Spinal cord (tissue), 10 donors: ENCODE measurements around the gene FAM110D. TPM values are rescaled to one million over a fixed set of nuclear protein-coding genes. Genes with fewer than 3 reads are reported as not detected.

Experiments used
- DNase-seq, 6 donors: peaks; one replicate each; pipeline versions ENCODE4 v3.0.0 to v3.0.0-alpha.2; 2013 to 2015; ENCODE audit warnings: low spot score in 6 of 6, low read depth in 4 of 6
- H3K27ac ChIP-seq: one replicate; pipeline ENCODE4 v1.5.1; 2013; ENCODE audit warnings: low read depth, low read length, control low read depth
- H3K27me3 ChIP-seq: one replicate; pipeline ENCODE4 v1.6.1; 2013; ENCODE audit warnings: low read length; ENCODE audit not compliant: control insufficient read depth, insufficient read depth
- H3K36me3 ChIP-seq: one replicate; pipeline ENCODE4 v1.6.1; 2013; ENCODE audit warnings: low read length; ENCODE audit not compliant: control insufficient read depth, insufficient read depth
- H3K4me1 ChIP-seq: one replicate; pipeline ENCODE4 v1.6.1; 2013; ENCODE audit warnings: low read length; ENCODE audit not compliant: control insufficient read depth, insufficient read depth
- H3K4me3 ChIP-seq: one replicate; pipeline ENCODE4 v1.5.1; 2013; ENCODE audit warnings: low read depth, low read length, control low read depth
- H3K9me3 ChIP-seq: one replicate; pipeline ENCODE4 v1.6.1; 2013; ENCODE audit warnings: low read length; ENCODE audit not compliant: control insufficient read depth, insufficient read depth
- WGBS: methylation state at CpG from one replicate; pipeline ENCODE4 v1.1.5; 2013; ENCODE audit warnings: missing lambda C conversion rate; ENCODE audit not compliant: insufficient coverage; 5-methylcytosine and 5-hydroxymethylcytosine counted together
- polyA plus RNA-seq, 2 donors: library from polyadenylated mRNA; unstranded; fragments of 120-200 nt; gene quantifications; one replicate each; pipeline ENCODE4 v1.2.1, GENCODE V29; 2013; ENCODE audit not compliant: insufficient read length in 2 of 2
- total RNA-seq, 2 donors: library from RNA; depleted of rRNA in 1 of 2; stranded (reverse); fragments of 120-200 nt in 1 of 2; fragments of >200 nt in 1 of 2; gene quantifications; one replicate each; pipeline versions ENCODE4 v1.2.3 to v1.2.4, GENCODE V29; 2013 to 2014
- donor health status: healthy.

FAM110D gene
- total and polyA plus RNA-seq, 4 donors: 0.10 to 1.8 (median 1.5) TPM

DNA sequence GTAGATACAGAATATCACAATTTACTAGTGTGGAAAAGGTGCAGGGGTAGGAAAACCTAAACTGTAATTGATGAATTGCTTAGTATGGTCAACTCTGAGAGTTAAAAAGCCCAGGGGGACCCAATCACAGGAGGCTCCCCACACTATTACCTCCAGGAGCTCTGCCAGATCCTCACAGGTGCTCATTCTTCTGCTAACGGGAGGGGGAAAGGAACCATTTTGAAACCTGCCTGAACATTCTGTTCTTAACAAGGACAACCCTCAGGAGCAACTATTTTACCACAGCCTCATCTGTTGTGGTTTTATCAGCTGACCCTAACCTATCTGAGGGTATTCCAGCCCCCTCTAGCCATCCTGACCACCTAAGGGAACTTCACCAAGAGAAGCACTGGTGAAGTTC lies 28.2 kb upstream of the FAM110D start:
- 60% methylated on average over 1 of the region's 1 CpG for WGBS
- Histone ChIP-seq H3K4me3 (no peak overlapping the region), H3K9me3 (no peaks in the 10 kb centered on the region), H3K27me3 (no peaks in the 10 kb centered on the region), H3K27ac (no peak overlapping the region), H3K4me1 (no peaks in the 10 kb centered on the region), H3K36me3 (no peaks in the 10 kb centered on the region)
- DNase-seq: no peak

DNA sequence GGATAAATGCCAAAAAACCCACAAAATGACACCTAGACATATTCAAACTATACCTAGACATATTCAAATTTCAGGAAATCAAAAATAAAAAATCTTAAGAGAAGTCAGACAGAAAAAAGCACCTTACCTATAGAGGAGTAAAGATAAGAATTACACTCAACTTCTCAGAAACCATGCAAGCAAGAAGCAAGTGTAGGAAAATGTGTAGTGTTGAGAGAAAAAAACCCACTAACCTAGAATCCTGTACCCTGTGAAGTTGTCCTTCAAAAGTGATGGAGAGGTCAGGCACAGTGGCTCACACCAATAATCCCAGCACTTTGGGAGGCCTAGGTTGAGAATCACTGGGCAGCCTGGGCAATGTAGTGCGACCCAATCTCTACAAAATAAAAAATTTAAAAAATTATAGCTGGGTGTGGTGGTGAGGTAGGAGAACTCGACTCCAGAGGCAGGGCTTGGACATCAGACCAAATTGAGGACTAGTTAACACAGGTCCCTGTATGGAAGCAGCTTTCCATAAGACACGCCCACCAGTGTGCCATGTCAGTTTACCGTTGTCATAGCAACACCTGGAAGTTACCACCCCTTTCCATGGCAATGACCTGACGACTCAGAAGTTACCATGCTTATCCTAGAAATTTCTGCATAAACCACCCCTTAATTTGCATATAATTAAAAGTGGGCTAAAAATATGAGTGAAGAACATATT lies 26.6 kb upstream of the FAM110D start:
- Histone ChIP-seq H3K9me3 (no peaks in the 10 kb centered on the region), H3K4me1 (no peaks in the 10 kb centered on the region), H3K27me3 (no peaks in the 10 kb centered on the region), H3K27ac (no peak overlapping the region), H3K36me3 (no peaks in the 10 kb centered on the region), H3K4me3 (no peak overlapping the region)
- 83% methylated on average over 2 of the region's 5 CpGs for WGBS
- no peak for DNase-seq

DNA sequence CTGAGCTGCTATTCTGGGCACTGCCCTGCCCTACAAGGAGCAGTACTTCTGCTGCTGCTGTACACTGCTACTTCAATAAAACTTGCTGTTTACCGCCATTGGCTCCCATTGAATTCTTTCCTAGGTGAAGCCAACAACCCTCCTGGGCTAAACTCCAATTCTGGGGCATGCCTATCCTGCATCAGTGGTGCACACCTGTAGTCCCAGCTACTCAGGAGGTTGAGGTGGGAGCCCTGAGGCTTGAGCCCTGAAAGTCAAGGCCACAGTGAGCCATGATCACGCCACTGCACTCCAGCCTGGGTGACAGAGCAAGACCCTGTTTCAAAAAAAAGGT lies 26.1 kb upstream of the FAM110D start:
- Histone ChIP-seq H3K9me3 (no peaks in the 10 kb centered on the region), H3K27me3 (no peaks in the 10 kb centered on the region)
- WGBS: 96% methylated on average over 2 of the region's 2 CpGs

DNA sequence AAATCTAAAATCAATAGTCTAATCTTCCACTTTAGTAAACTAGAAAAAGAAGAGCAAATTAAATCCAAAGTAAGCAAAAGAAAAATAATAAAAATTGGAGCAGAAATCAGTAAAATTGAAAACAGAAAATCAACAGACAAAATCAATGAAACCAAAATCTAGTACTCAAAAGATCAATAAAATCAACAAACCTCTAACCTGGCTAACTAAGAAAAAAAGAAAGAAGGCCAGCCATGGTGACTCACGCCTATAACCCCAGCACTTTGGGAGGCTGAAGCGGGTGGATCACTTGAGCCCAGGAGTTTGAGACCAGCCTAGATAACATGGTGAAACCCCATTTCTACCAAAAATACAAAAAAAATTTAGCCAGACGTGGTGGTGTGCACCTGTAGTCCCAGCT lies 24.4 kb upstream of the FAM110D start:
- DNase-seq: no peak
- no peaks in the 10 kb centered on the region for H3K9me3 ChIP-seq
- H3K36me3 ChIP-seq: no peaks in the 10 kb centered on the region
- no peak overlapping the region for H3K4me3 ChIP-seq
- H3K4me1 ChIP-seq: no peaks in the 10 kb centered on the region
- WGBS: 100% methylated on average over 1 of the region's 3 CpGs
- H3K27ac ChIP-seq: no peak overlapping the region
- H3K27me3 ChIP-seq: no peaks in the 10 kb centered on the region

More for the DNA sequence above, 26.1 kb upstream of the FAM110D start:
- DNase-seq: no peak
- Histone ChIP-seq H3K4me3 (no peak overlapping the region), H3K4me1 (no peaks in the 10 kb centered on the region), H3K27ac (no peak overlapping the region), H3K36me3 (no peaks in the 10 kb centered on the region)

DNA sequence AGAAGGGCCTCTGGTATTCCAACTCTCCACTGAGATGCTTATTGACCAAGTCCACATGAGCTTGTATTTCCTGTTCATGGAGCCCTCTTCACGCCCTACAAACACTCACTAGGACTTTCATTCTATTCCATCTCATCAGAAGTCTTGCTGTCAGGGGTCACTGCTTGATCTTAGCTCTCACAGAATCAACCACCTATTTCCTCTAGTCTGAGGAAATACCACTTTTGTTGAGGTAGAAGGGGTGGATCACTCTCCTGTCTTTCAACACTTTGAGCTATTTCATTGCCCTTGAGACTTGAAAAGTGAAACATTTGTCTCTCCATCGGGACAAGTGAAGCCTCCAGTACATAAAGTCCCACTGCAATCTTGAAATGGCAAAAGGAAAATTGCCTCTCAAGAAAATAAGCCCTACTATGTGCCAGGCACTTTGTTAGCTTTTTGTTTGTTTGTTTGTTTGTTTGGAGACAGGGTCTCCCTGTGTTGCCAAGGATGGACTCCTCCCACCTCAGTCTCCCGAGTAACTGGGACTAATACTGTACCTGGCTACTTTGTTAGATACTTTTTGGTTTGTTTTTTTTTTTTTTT lies 19.8 kb upstream of the FAM110D start:
- no peaks in the 10 kb centered on the region for H3K9me3 ChIP-seq
- H3K4me1 ChIP-seq: no peaks in the 10 kb centered on the region
- no peaks in the 10 kb centered on the region for H3K36me3 ChIP-seq
- H3K27me3 ChIP-seq: no peaks in the 10 kb centered on the region
- H3K4me3 ChIP-seq: no peak overlapping the region
- no peak overlapping the region for H3K27ac ChIP-seq
- DNase-seq: no peak
- WGBS: 83% methylated on average over 1 of the region's 3 CpGs

DNA sequence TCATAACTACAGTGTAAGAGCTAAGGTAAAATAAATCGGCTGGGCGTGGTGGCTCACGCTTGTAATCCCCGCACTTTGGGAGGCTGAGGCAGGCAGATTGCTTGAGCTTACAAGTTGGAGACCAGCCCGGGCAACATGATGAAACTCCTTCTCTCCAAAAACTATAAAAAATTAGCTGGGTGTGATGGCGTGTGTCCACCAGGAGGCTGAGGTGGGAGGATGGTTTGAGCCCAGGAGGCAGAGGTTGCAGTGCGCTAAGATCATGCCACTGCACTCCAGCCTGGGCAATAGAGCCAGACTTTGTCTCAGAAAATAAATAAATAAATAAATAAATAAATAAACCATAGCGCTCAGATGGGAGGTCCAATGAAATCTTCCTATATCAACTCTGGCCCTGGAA lies 16.7 kb upstream of the FAM110D start:
- H3K9me3 ChIP-seq: no peaks in the 10 kb centered on the region
- H3K27me3 ChIP-seq: no peaks in the 10 kb centered on the region
- H3K4me3 ChIP-seq: no peak overlapping the region
- H3K36me3 ChIP-seq: no peaks in the 10 kb centered on the region
- peaks cover 3% of the 10 kb centered on the region for H3K4me1 ChIP-seq
- 100% methylated on average over 4 of the region's 8 CpGs for WGBS
- H3K27ac ChIP-seq: no peak overlapping the region
- DNase-seq: no peak

DNA sequence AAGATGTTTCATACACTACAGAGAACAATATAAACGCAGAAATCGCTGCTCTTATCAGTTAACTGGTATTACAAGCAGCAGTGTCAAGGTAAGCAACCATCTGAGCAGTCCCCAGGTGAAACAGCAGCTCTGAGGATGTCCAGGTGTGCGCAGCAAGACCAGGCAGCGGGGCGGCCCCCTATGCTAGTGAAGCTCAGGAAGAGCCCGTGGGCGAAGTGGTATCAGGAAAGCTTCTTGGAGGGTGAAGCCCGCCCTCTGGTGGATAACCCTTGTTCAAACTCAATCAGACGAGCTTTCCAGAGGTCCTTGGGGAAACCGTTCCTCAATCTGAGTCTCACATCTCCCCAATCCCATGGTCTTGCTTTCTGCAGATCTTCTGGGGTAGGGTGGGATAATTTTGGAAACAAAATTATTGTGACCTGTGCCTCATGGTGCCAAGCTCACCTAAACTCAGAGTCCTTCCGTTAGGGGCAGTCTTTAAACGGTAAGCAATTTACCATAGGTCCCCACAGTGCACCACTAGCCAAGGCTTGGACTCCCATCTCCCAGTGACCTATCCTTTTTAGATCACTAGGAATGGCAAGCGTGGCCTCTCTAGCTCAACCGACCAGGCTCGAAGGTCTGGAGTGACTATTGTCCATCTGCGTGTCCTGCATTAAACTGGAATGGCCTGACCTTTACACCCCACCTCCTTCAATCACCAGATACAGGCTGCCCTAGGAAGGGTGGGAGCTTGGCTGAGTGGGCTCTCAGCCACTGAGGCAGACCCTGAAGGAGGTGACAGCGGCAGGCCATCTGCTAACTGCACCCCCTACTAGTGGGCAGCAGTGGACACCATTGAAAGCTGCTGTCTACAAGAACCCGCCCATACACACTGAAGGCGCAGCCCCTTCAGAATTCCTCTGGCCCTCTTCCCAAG lies 13.6 kb upstream of the FAM110D start:
- no peaks in the 10 kb centered on the region for H3K9me3 ChIP-seq
- 38% methylated on average over 14 of the region's 19 CpGs for WGBS
- no peaks in the 10 kb centered on the region for H3K27me3 ChIP-seq
- no peak overlapping the region for H3K4me3 ChIP-seq
- peaks cover 3% of the 10 kb centered on the region for H3K4me1 ChIP-seq
- peak in 3 of 6 donors; percentile 68 to 94 (median 91) for DNase-seq
- no peak overlapping the region for H3K27ac ChIP-seq
- no peaks in the 10 kb centered on the region for H3K36me3 ChIP-seq

DNA sequence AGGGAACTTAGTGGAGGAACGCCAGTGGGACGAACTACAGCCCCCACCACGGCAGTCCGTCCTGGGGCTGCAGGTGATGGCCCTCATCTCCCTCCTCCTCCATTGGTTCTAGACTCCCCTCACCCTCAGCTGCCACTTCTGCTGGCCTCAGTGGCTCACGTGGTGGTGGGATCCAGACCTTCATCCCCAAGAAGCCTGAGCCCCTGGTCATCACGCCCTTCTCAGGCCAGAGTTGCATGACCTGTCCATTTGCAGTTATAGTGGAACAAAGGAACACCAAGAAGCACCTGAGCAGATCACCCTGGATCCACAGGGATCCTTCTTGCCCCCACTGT lies 13.0 kb upstream of the FAM110D start:
- H3K4me1 ChIP-seq: peaks cover 3% of the 10 kb centered on the region
- H3K27ac ChIP-seq: no peak overlapping the region
- H3K36me3 ChIP-seq: no peaks in the 10 kb centered on the region
- 63% methylated on average over 6 of the region's 6 CpGs for WGBS
- DNase-seq: no peak
- no peaks in the 10 kb centered on the region for H3K9me3 ChIP-seq
- H3K27me3 ChIP-seq: no peaks in the 10 kb centered on the region
- no peak overlapping the region for H3K4me3 ChIP-seq

DNA sequence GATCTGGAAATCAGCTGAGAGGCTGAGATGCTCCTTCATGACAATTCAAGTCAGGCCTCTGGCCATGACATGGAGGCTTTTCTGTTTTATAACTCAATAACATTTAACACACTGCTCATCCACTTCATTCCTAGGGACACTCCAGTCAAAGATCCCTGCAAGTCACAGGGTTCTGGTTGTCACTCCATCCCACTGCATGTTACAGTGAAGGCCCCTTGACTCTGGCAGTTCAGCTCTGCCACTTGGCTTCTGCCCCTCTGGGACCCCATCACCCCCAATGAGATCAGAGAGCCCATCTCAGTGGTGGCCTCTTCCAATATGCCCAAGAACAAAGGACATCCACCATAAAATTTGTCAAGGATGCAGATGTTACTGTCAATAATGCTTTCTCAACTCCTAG lies 10.0 kb upstream of the FAM110D start:
- H3K27me3 ChIP-seq: no peaks in the 10 kb centered on the region
- no peak overlapping the region for H3K27ac ChIP-seq
- H3K9me3 ChIP-seq: no peaks in the 10 kb centered on the region
- no peak overlapping the region for H3K4me3 ChIP-seq
- H3K36me3 ChIP-seq: no peaks in the 10 kb centered on the region
- peaks cover 3% of the 10 kb centered on the region for H3K4me1 ChIP-seq
- no peak for DNase-seq
